LNCaP clone FGC (cell line): ENCODE data around the gene RFK.

ENCODE experiments used
- DNase-seq: peaks from one replicate; pipeline ENCODE4 v3.0.0-alpha.2; 2011; ENCODE audit warnings: low read depth
- H3K4me3 ChIP-seq: 2 replicates; pipeline ENCODE4 v1.5.1; 2011; ENCODE audit warnings: mild to moderate bottlenecking, low read depth, low read length, control low read depth
- TF ChIP-seq, protein P1 (sequence below): IDR thresholded peaks from 2 replicates; pipeline ENCODE4 v1.5.1; 2012; ENCODE audit warnings: mild to moderate bottlenecking; ENCODE audit not compliant: control insufficient read depth, insufficient read depth; ENCODE audit errors: extremely low read depth

Gene RFK

DNA sequence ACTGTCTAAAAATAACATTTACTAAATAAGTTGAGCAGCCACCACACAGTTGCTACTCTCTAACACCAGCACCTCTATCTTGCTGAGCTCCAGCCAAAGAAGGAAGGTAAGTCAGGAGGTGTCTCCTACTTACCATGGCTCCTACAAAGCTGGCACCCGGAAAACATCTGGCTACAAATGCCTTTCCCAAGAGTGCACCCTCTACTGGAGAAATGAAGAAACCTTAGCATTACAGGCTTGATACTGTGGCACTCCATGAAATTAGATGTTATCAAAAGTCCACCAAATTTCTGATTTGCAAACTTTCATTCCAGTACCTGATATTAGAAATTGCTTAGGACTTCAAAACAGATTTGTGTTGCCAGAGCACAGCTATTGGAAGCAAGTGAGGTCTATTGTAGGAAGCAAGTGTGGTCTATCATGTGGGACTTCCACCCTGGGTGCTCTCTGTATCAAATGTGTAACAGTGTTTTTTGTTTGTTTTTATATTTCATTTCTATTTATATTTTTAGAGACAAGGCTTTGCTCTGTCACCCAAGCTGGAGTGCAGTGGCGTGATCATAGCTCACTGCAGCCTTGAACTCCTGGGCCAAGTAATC lies 25.7 kb upstream of the RFK start:
- no peak overlapping the region for H3K4me3 ChIP-seq
- DNase-seq: no peak
- TF ChIP-seq, protein P1, sequence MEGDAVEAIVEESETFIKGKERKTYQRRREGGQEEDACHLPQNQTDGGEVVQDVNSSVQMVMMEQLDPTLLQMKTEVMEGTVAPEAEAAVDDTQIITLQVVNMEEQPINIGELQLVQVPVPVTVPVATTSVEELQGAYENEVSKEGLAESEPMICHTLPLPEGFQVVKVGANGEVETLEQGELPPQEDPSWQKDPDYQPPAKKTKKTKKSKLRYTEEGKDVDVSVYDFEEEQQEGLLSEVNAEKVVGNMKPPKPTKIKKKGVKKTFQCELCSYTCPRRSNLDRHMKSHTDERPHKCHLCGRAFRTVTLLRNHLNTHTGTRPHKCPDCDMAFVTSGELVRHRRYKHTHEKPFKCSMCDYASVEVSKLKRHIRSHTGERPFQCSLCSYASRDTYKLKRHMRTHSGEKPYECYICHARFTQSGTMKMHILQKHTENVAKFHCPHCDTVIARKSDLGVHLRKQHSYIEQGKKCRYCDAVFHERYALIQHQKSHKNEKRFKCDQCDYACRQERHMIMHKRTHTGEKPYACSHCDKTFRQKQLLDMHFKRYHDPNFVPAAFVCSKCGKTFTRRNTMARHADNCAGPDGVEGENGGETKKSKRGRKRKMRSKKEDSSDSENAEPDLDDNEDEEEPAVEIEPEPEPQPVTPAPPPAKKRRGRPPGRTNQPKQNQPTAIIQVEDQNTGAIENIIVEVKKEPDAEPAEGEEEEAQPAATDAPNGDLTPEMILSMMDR: peak; percentile 57

DNA sequence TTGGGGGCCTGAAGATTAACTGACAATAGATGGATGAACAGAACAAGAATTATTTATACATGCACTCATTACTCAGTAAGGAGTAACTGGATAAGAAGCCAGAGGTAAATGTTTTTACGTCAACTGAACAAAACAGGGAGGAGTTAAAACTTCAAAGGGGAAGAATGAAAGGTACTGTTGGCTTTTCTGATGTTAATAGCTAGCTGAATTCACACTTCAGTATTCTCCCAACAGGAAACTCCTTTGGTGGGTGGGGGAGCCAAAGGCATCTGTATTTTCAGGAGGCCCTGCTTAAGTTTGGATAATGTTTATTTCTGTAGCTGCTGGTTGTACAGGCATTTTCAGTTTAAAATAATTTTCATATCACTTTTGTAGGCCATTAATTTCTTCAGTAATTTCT lies 23.2 kb upstream of the RFK start:
- TF ChIP-seq, protein P1: no peak
- H3K4me3 ChIP-seq: no peak overlapping the region
- no peak for DNase-seq

DNA sequence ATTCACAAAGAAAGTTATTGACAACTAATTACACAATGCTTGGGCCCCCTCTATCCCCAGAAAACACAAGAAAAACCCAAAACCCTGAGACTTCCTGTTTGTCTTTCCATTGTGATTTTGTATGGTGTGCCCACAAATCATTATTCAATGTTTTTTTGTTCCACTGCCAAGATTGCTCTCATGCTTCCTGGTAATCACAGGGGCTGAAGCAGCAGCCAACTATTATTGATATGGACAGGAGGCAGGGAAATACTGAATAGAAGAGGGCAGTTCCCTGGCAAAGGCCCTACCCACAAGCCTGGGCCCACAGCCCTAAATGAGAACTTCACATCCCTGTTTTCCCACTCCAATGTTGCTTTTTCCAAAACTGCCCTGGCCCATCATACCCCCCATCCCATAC lies 21.5 kb upstream of the RFK start:
- DNase-seq: peak; percentile 60
- no peak overlapping the region for H3K4me3 ChIP-seq

DNA sequence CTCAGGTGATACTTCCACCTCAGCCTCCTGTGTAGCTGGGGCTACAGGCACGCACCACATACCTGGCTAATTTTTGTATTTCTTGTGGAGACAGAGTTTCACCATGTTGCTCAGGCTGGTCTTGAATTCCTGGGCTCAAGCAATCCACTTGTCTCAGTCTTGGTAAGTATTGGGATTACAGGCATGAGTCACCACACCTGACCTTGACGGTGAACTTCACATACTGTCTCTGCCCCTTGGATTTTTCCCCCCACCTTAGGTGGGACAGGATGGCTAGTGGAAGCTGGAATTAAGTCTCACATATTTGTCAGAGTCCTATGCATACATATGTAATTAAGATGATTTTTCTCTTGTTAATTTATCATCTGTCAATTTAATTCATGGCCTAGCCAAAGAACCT lies 20.9 kb upstream of the RFK start:
- TF ChIP-seq, protein P1: no peak
- no peak overlapping the region for H3K4me3 ChIP-seq
- no peak for DNase-seq

More for the DNA sequence above, 21.5 kb upstream of the RFK start:
- TF ChIP-seq, protein P1: no peak

DNA sequence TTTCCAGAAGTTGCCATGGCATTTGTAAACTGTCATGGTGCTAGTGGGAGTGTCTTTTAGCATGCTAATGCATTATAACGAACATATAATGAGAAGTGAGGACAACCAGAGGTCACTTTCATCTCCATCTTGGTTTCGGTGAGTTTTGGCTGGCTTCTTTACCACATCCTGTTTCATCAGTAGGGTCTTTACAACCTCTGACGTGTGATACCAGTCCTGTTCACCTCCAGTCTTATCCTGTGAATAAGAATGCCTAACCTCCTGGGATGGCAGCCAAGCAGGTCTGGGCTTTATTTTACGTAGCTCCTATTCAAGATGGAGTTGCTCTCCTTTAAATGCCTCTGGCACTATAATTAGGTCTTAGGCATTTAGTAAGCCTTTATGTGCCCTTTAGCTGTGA lies 20.4 kb upstream of the RFK start:
- DNase-seq: no peak
- H3K4me3 ChIP-seq: no peak overlapping the region
- TF ChIP-seq, protein P1: no peak

DNA sequence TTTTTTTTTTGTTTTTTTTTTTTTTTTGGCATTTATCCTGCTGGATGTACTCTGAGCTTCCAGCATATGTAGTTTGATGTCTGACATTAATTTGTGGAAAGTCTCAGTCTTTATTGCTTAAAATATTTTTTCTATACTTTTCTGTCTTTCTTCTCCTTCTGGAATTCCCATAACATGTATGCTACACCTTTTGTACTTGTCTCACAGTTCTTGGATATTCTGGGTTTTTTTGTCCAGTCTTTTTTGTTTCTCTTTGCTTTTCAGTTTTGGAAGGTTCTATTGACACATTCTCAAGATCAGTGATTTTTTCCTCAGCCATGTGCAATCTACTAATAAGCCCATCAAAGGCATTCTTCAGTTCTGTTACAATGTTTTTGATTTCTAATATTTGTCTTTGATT lies 19.4 kb upstream of the RFK start:
- TF ChIP-seq, protein P1: no peak
- H3K4me3 ChIP-seq: no peak overlapping the region
- DNase-seq: no peak

DNA sequence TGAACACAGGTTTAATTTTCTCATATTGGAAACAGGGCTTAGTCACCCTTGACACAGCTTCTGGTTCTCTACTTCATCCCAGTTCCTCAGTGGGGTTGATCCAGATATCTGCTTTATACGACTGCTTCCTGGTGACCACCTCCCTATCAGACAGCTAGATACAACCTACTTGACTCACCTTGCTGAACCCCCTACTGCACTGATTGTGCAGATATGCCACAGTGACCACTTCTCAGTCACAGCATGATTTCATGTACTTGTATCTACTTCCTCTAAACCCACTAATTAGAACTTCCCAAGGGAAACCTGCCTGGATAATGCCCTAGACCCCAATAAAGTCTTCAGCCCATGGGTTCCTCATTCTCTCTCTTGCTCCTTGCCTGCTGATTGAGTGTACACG lies 18.4 kb upstream of the RFK start:
- DNase-seq: no peak
- no peak overlapping the region for H3K4me3 ChIP-seq
- TF ChIP-seq, protein P1: no peak
